HG03558 (cell line): ENCODE data around the gene NKX1-1.
"Not testable (repeated sequence)": the region's sequence is repeated elsewhere in the genome, so short reads cannot be mapped to it uniquely, and the experiment has no call there.

Source experiments
- ATAC-seq: cut with Tn5 transposase; IDR thresholded peaks from one replicate; pipeline ENCODE4 v1.9.1; 2021; ENCODE audit warnings: moderate number of reproducible peaks; ENCODE audit not compliant: unreplicated experiment; ENCODE audit errors: extremely low read depth

The NKX1-1 gene

GRCh38 chr4:1394554-1395388 is 11.5 kb downstream of the NKX1-1 start:
- ATAC-seq: not testable (repeated sequence)

GRCh38 chr4:1393866-1394265 is 12.4 kb downstream of the NKX1-1 start:
- no peak for ATAC-seq

DNA sequence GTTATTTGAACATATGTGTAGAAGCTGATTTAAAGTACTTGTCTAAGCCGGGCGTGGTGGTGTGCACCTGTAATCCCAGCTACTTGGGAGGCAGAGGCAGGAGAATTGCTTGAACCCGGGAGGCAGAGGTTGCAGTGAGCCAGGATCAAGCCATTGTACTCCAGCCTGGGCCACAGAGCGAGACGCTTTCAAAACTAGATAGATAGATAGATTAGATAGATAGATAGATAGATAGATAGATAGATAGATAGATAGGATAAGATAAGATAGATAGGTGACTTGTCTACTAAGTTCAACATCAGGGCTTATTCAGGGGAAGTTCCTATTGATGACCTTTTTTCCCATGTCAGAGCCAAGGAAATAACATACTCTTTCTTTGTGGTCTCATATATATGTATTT is 12.9 kb downstream of the NKX1-1 start:
- ATAC-seq: not testable (repeated sequence)

- ATAC-seq: no peak
These were observed 20.6 kb downstream of the NKX1-1 start for GRCh38 chr4:1385373-1386340.

GRCh38 chr4:1384675-1385372 is 21.4 kb downstream of the NKX1-1 start:
- no peak for ATAC-seq

DNA sequence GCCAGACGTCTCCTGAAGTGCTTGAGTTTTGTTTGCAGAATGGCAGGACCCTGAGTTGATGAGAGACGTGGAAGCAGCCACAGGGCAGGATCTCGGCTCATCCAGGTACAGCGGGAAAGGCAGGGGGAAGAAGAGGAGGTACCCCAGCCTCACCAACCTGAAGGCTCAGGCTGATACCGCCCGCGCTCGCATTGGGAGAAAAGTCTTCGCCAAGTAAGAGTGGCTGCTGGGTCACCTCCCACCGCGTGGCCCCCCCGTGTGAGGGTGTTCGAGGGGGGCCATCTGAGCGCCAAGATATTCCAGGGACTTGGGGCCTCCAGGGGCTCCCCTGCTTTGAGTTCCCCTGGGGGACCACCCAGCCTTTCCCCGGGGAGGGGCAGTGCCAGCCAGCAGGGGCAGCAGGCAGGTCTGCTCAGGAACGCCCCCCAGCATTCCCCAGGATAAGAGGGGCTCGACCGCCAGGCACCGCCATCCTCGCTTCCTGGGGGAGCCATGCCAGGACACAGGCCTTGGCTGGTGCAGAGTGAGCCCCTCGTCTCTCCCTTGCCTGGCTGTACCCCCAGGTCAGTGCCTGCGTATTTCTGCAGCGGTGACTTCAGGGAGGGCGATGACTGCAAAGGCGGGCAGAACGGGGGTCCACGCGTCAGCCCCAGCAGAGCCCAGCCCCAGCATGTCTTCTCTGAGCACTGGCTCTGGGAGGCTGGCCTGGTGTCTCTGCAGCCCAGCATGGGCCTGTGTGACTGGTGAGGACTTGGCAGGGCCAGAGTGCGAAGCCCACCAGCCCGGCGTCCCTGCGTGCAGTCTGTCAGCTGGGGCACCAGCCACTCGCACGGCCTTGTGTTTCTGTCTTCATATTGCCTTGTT is 22.3 kb downstream of the NKX1-1 start:
- ATAC-seq: no peak

DNA sequence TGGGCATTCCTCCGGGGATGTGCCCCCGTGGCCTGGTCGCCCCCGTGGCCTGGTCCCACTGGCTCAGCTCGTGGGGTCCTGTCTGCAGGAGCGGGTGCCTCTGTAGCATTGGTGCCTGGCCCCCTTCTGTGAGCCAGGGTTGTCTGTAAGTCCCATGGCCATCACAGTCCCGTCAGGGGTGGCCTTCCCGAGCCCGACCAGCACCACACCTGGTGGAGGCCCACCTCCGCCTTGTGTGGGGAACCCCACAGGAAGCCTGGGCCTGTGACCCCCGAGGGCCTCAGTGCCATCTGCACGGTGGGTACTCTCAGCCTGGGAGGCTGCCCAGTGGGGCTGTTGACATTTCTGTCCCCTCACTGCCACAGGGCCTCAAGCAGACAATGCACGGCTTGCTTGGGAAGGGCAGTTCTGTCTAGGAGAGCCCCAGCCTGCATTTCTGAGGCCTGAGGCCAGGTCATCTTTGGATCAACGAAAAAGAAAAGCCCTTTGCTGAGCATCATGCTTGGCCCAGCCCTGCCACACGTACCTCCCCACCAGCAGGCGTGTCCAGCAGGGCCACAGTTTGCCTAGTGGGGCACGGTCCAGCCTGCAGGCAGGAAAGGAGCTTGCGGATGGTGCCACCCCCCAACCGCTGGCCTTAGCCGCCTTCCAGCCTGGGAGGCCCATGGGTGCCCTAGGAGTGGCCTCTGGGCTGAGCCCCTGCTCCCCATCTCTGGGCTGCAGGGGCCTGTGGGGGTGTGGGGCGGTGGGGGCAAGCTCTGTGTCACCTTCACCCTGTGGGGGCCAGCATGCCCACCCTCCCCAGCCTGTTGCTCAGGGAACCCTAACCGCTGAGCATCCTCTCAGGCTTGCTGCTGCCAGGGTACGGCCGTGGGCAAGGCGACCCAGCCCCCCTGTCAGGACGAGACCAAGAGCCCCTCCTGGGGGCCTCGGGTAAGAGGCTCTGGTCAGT is 23.2 kb downstream of the NKX1-1 start:
- no peak for ATAC-seq

DNA sequence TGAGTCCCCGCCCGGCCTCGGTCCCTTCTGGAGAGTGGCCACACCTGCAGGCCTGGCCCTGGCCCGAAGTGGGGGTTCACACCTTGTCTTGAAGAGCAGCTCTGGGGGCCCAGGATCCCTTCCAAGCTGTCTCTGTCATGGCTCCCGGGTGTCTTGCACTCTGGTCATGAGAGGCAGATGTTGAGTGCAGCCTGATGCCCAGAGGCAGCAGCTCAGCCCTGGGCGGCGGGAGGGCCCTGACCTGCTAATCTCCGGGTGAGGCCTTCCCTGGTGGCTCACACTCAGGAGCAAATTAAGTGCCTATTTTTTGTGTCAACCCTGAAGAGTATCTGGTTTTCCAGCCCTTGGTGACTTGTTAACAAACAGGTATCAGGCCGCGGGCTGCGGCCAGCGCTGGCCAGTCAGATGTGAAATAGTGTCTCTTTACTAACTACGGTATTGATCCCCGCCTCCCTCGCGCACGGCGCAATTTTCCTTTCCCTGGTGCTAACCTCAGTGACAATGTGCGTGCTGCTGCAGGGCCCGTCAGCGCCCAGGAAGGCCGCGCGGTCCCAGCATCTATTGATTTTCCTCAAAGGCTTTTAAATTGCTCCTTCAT is 24.2 kb downstream of the NKX1-1 start:
- no peak for ATAC-seq

GRCh38 chr4:1381181-1381621 is 25.0 kb downstream of the NKX1-1 start:
- ATAC-seq: no peak

DNA sequence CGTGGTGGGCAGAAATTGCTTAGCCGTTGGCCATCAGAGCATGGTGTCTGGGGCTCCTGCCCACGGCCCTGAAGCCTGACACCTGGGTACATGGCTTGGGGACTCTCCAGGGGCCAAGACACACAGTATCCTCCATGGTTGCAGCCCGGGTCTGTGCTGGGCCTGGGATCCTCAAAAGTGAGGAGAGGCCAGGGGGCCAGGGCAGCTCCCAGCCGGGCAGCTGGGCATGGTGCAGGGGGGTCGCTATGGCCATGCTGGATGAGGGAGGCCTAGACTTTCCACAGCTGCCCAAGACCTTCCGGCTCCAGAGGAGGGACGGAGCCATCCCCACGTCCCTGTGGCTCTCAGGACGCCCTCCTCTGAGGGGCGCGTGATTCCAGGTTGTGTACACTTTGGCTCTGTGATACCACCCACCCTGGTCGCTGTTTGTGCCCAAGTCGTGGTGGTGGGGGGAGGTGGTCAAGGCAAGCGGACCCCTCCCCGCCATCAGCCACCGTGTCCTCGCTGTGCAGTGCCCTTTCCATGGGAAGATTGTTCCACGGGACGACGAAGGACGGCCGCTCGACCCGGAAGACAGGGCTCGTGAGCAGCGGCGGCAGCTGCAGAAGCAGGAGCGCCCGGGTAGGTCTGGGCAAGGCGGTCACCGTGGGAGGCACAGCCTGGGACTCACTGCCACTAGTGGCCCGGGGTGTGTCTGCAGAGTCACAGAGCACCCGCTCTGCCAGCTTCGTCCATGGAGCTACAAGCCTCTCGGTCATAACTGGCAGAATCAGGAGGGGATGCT is 25.7 kb downstream of the NKX1-1 start:
- no peak for ATAC-seq

GRCh38 chr4:1379801-1380331 is 26.4 kb downstream of the NKX1-1 start:
- no peak for ATAC-seq

- ATAC-seq: no peak
These were observed 26.9 kb downstream of the NKX1-1 start for GRCh38 chr4:1379351-1379781.

DNA sequence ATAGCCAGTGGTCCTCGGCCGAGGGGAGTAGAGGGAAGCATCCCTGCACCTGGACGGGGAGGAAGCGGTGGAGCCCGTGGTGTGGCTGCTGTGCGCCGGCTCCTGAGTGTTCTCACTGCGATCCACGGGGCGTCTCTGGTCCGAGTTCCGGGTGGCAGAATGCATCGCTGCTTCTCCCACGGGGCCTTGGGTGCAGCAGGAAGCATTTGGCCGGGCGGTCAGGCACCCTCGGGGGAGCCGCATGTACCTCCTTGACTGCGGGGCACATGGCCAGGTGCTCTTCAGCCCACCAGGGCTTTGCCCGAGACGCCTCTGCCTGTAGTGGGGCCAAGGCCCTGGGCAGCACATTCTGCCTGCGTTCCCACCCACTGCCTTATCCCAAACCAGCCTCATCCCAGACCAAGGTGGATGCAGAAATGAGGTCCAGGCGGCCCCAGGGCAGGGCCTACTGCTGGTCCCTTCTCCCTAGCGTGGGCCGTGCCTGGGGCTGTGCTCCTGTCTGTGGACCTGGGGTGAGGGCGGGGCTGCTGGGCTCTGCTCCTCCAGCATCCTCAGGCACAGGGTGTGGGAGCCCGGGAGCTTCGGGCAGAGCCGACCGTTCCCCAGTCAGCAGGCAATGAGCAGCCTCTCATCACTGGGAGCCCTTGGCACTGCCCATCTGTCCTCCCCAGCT is 27.5 kb downstream of the NKX1-1 start:
- ATAC-seq: no peak

DNA sequence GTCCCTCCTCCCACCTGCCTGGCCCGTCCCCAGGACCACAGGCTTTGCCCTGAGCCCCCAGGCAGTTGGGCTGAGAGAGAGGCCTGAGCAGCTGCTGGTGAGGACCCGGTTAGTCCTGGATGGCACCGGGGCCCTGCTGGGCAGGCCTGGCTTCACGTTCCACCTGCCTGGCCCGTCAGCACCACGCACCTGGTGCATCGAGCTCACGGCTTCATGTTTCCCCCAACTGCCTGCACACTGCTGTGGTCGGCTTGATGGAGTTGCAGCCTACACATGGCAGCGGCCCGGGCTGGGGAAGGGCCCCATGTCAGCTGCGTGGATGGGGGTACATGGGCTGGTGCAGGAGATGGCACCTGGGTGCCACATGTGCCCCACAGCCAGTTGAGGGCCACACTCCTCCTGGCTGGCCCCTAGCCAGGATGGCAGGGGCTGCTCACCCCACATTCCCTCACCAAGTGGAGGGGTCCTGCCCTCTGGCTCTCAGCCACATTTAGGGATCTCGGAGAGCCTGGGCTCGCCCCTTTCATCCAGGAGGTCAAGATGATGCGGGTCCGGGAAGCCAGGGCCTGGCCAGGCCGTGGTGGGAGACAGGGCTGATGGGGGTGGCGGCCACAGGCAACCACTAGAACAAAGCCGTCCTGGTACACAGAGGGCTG is 28.5 kb downstream of the NKX1-1 start:
- ATAC-seq: no peak

GRCh38 chr4:1376841-1377605 is 29.2 kb downstream of the NKX1-1 start:
- no peak for ATAC-seq
